ENCODE data around the gene TPSB2. TPM values are rescaled to one million over a fixed set of nuclear protein-coding genes. Genes with fewer than 3 reads are reported as not detected.

Gene TPSB2
- total RNA-seq, 4 donors from 2014 or later = 27.8 to 142 (median 91.8) TPM

- peaks cover 0 to 9% (median 0%) of the 10 kb centered on the region in 3 donors for H3K4me1 ChIP-seq
- H3K27ac ChIP-seq = no peak overlapping the region
- H3K27me3 ChIP-seq = no peaks in the 10 kb centered on the region
- no peak for TF ChIP-seq CTCF (IDR thresholded peaks at IDR 0.05)
- TF ChIP-seq EP300 (IDR thresholded peaks at IDR 0.05) = no peak
- no peak for TF ChIP-seq POLR2A (IDR thresholded peaks at IDR 0.05)
- TF ChIP-seq POLR2AphosphoS5 (IDR thresholded peaks at IDR 0.05) = no peak
- no peak overlapping the region for H3K4me3 ChIP-seq
- peaks cover 0 to 86% of the 10 kb centered on the region in 2 donors for H3K36me3 ChIP-seq
- WGBS, 2 donors (ENCODE audit: low coverage in 1 of 2) = 70% methylated on average over 3 of the region's 49 CpGs; no CpG with 5 or more reads in 1 of the 2 donors
- no peak for ATAC-seq
- no peaks in the 10 kb centered on the region for H3K9me3 ChIP-seq
These were observed 11.7 kb downstream of the TPSB2 start for GRCh38 chr16:1218061-1218929.

GRCh38 chr16:1217526-1217925, 12.5 kb downstream of the TPSB2 start:
- no peaks in the 10 kb centered on the region for H3K27me3 ChIP-seq
- H3K4me3 ChIP-seq = no peak overlapping the region
- no peak overlapping the region for H3K27ac ChIP-seq
- TF ChIP-seq POLR2AphosphoS5 (IDR thresholded peaks at IDR 0.05) (no peak), CTCF (IDR thresholded peaks at IDR 0.05) (no peak), EP300 (IDR thresholded peaks at IDR 0.05) (no peak), POLR2A (IDR thresholded peaks at IDR 0.05) (no peak)
- peaks cover 0 to 93% of the 10 kb centered on the region in 2 donors for H3K36me3 ChIP-seq
- WGBS, 2 donors (ENCODE audit: low coverage in 1 of 2) = no CpG with 5 or more reads among the region's 24 CpGs
- ATAC-seq = no peak
- peaks cover 0 to 9% (median 0%) of the 10 kb centered on the region in 3 donors for H3K4me1 ChIP-seq
- no peaks in the 10 kb centered on the region for H3K9me3 ChIP-seq

- H3K27ac ChIP-seq = no peak overlapping the region
- TF ChIP-seq EP300 (IDR thresholded peaks at IDR 0.05) (no peak), CTCF (IDR thresholded peaks at IDR 0.05) (no peak), POLR2AphosphoS5 (IDR thresholded peaks at IDR 0.05) (no peak), POLR2A (IDR thresholded peaks at IDR 0.05) (no peak)
- no peak for ATAC-seq
- peaks cover 0 to 9% (median 0%) of the 10 kb centered on the region in 3 donors for H3K4me1 ChIP-seq
- WGBS, 2 donors (ENCODE audit: low coverage in 1 of 2) = 100% methylated on average over 3 of the region's 32 CpGs; no CpG with 5 or more reads in 1 of the 2 donors
- H3K9me3 ChIP-seq = no peaks in the 10 kb centered on the region
- H3K36me3 ChIP-seq = peaks cover 0 to 98% of the 10 kb centered on the region in 2 donors
- no peak overlapping the region for H3K4me3 ChIP-seq
- H3K27me3 ChIP-seq = no peaks in the 10 kb centered on the region
These were observed 13.1 kb downstream of the TPSB2 start for GRCh38 chr16:1216681-1217400.

- ATAC-seq = no peak
- Histone ChIP-seq H3K4me1 (peaks cover 0 to 9% (median 0%) of the 10 kb centered on the region in 3 donors), H3K36me3 (peaks cover 0 to 100% of the 10 kb centered on the region in 2 donors), H3K4me3 (no peak overlapping the region), H3K9me3 (no peaks in the 10 kb centered on the region), H3K27ac (no peak overlapping the region), H3K27me3 (no peaks in the 10 kb centered on the region)
- 88% methylated on average over 1 of the region's 12 CpGs; no CpG with 5 or more reads in 1 of the 2 donors for whole genome bisulfite sequencing, 2 donors (ENCODE audit: low coverage in 1 of 2)
- TF ChIP-seq EP300 (IDR thresholded peaks at IDR 0.05) = no peak
- no peak for TF ChIP-seq POLR2AphosphoS5 (IDR thresholded peaks at IDR 0.05)
- no peak for TF ChIP-seq CTCF (IDR thresholded peaks at IDR 0.05)
- TF ChIP-seq POLR2A (IDR thresholded peaks at IDR 0.05) = no peak
These were observed 13.7 kb downstream of the TPSB2 start for GRCh38 chr16:1216296-1216619.
